GM12875 (cell line): ENCODE measurements around the gene ASGR1.
A peak's percentile ranks its signal among the peaks of the same experiment; 100 is the strongest.

ENCODE experiments used
- H3K4me3 ChIP-seq: one replicate; pipeline ENCODE4 v1.5.1; 2011; ENCODE audit warnings: low read depth, low read length, control low read depth
- CTCF ChIP-seq: IDR thresholded peaks from 2 replicates; pipeline ENCODE4 v1.5.1; 2011; ENCODE audit warnings: low read depth, mild to moderate bottlenecking, control low read depth, inconsistent platforms, low read length, moderate library complexity, borderline replicate concordance; ENCODE audit not compliant: insufficient read depth

Gene ASGR1

DNA sequence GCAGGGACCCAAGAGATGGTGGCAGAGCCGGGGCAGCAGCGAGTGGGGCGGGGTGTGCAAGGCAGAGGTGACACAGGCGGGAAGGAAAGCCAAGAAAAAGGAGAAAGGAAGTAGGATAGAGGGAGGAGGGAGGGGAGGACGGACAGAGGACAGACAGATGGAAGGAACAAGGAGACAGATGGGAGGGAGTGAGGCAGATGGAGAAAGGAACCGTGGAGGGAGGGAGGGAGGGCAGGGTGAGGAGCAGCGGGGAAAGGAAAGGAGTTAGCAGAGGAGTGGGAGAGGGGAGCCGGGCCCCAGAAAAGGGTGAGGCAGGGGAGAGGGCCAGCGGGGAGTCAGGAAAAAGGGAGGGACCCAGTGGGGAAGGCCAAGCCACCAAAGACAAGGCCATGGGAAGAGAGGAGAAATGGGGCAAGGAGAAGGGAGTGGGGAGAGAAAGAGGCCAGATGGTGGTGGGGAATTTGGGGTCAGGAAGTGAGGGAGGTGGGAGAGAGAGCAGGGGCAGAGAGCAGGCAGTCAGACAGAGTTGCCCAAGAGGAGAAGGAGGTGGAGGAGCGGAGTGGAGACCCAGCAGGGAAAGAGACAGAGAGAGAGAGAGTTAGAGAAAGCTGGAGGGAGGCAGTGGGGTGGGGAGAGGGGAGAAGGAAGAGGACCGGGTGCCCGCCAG, 13.2 kb upstream of the ASGR1 start:
- H3K4me3 ChIP-seq: no peak overlapping the region
- no peak for TF ChIP-seq CTCF

- H3K4me3 ChIP-seq: no peak overlapping the region
- no peak for TF ChIP-seq CTCF
Observed at GRCh38 chr17:7191571-7192270, 12.6 kb upstream of the ASGR1 start.

DNA sequence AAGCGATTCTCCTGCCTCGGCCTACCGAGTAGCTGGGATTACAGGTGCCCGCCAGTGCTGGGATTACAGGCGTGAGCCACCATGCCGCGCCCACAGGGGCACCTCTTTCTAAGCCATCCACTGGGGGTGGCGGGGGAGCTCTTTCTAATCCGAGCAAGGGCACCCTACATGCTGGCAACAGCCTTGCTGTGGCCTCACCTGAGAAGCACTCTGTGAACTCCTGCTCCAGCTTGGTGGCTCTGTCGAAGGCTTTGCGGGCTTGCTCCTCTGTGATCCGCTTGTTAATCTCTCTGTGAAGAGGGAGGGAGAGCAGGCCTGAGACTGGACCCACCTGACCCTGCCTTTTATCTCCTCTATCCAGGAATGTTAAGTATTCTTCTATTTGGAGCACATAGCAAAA, 11.9 kb upstream of the ASGR1 start:
- H3K4me3 ChIP-seq: no peak overlapping the region
- TF ChIP-seq CTCF: no peak

- no peak for TF ChIP-seq CTCF
- no peak overlapping the region for H3K4me3 ChIP-seq
Observed at GRCh38 chr17:7190276-7190917, 11.2 kb upstream of the ASGR1 start.

DNA sequence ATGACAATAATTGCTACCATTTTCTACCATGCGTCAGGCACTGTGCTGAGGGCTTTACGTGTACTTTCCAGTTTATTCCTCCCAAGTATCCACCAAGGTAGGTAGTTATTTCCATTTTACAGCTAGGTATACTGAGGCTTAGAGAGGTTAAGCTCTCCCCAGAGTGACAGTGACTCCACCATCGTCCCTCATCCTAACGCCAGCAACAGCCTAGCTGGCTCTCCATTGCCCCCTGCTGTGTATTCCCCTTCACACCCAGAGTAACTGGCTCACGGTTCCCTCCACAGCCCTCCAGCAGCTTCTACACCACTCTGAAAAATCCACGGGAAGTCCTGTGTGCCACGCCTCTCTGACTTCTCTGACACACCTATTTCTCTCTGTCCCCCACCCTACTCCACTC, 7.1 kb upstream of the ASGR1 start:
- H3K4me3 ChIP-seq: no peak overlapping the region
- peak; percentile 62 for TF ChIP-seq CTCF

GRCh38 chr17:7184647-7185046, 5.5 kb upstream of the ASGR1 start:
- TF ChIP-seq CTCF: no peak
- no peak overlapping the region for H3K4me3 ChIP-seq
